Endothelial cell (in vitro differentiated cells): ENCODE measurements around the gene EFCAB11. TPM values are rescaled to one million over a fixed set of nuclear protein-coding genes. Genes with fewer than 3 reads are reported as not detected.

Source experiments
- DNase-seq: peaks from one replicate; pipeline ENCODE4 v3.0.0; 2021; ENCODE audit warnings: low spot score
- H3K27ac Mint-ChIP-seq: one replicate; pipeline ENCODE4 v1.8.0; 2021; ENCODE audit warnings: mixed read lengths, inconsistent platforms; ENCODE audit not compliant: unreplicated experiment
- H3K27me3 Mint-ChIP-seq: one replicate; pipeline ENCODE4 v1.8.0; 2021; ENCODE audit warnings: mild to moderate bottlenecking, moderate library complexity, mixed read lengths, inconsistent platforms; ENCODE audit not compliant: unreplicated experiment
- H3K36me3 Mint-ChIP-seq: one replicate; pipeline ENCODE4 v1.8.0; 2021; ENCODE audit warnings: mild to moderate bottlenecking, low read depth, mixed read lengths, inconsistent platforms; ENCODE audit not compliant: unreplicated experiment
- H3K4me1 Mint-ChIP-seq: one replicate; pipeline ENCODE4 v1.8.0; 2021; ENCODE audit warnings: mild to moderate bottlenecking, mixed read lengths, inconsistent platforms; ENCODE audit not compliant: unreplicated experiment
- H3K4me3 Mint-ChIP-seq: one replicate; pipeline ENCODE4 v1.8.0; 2021; ENCODE audit warnings: mild to moderate bottlenecking, mixed read lengths, inconsistent platforms; ENCODE audit not compliant: unreplicated experiment
- H3K9me3 Mint-ChIP-seq: one replicate; pipeline ENCODE4 v1.8.0; 2021; ENCODE audit warnings: mixed read lengths, inconsistent platforms; ENCODE audit not compliant: unreplicated experiment
- total RNA-seq: library from RNA; stranded (reverse); fragmentation: NEBNext Ultra II Directional; extraction: Animal tissue kit (Norgen Biotek cat#: 25700); gene quantifications from one replicate; pipeline ENCODE4 v1.2.1, GENCODE V29; 2021; ENCODE audit not compliant: unreplicated experiment
- TF ChIP-seq, protein P1 (sequence below): fragments of 200-600 bp; sonication (generic); IDR thresholded peaks from one replicate; pipeline ENCODE4 v1.5.0; 2021; ENCODE audit warnings: antibody characterized with exemption; ENCODE audit not compliant: unreplicated experiment

The EFCAB11 gene
- total RNA-seq, 1 donor from 2014 or later: 15.2 TPM

DNA sequence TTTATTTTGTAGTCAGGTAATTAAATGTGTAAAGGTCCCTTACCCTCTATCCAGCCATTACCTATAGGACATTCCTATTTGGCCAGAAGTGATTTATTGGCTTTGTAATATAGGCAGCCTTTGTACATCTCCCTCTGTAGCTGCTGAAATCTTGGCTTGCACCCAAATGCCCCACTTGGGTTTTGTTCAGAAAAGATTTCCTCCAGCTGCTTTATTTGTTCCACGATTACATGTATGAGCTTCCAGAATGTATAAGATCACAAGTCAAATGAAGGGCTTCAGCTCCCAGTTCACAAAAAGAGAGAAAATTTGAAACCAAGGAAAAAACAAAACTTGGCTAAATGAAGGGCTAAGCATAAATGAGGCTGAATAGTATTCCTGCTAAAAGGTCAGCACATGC is 103.4 kb downstream of the EFCAB11 start:
- H3K36me3 Mint-ChIP-seq: no peaks in the 10 kb centered on the region
- TF ChIP-seq, protein P1, sequence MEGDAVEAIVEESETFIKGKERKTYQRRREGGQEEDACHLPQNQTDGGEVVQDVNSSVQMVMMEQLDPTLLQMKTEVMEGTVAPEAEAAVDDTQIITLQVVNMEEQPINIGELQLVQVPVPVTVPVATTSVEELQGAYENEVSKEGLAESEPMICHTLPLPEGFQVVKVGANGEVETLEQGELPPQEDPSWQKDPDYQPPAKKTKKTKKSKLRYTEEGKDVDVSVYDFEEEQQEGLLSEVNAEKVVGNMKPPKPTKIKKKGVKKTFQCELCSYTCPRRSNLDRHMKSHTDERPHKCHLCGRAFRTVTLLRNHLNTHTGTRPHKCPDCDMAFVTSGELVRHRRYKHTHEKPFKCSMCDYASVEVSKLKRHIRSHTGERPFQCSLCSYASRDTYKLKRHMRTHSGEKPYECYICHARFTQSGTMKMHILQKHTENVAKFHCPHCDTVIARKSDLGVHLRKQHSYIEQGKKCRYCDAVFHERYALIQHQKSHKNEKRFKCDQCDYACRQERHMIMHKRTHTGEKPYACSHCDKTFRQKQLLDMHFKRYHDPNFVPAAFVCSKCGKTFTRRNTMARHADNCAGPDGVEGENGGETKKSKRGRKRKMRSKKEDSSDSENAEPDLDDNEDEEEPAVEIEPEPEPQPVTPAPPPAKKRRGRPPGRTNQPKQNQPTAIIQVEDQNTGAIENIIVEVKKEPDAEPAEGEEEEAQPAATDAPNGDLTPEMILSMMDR: no peak
- H3K27me3 Mint-ChIP-seq: no peaks in the 10 kb centered on the region
- H3K4me3 Mint-ChIP-seq: no peak overlapping the region
- no peak for DNase-seq
- H3K27ac Mint-ChIP-seq: no peak overlapping the region
- H3K9me3 Mint-ChIP-seq: no peaks in the 10 kb centered on the region
- H3K4me1 Mint-ChIP-seq: no peaks in the 10 kb centered on the region

GRCh38 chr14:89849931-89850330 is 104.6 kb downstream of the EFCAB11 start:
- Mint-ChIP-seq H3K4me3 (no peak overlapping the region), H3K27ac (no peak overlapping the region), H3K9me3 (no peaks in the 10 kb centered on the region), H3K4me1 (no peaks in the 10 kb centered on the region), H3K36me3 (no peaks in the 10 kb centered on the region), H3K27me3 (no peaks in the 10 kb centered on the region)
- DNase-seq: no peak
- TF ChIP-seq, protein P1: no peak

GRCh38 chr14:89848165-89848564 is 106.4 kb downstream of the EFCAB11 start:
- no peaks in the 10 kb centered on the region for H3K27me3 Mint-ChIP-seq
- no peaks in the 10 kb centered on the region for H3K36me3 Mint-ChIP-seq
- no peaks in the 10 kb centered on the region for H3K9me3 Mint-ChIP-seq
- H3K4me1 Mint-ChIP-seq: no peaks in the 10 kb centered on the region
- TF ChIP-seq, protein P1: no peak
- no peak overlapping the region for H3K4me3 Mint-ChIP-seq
- DNase-seq: no peak
- no peak overlapping the region for H3K27ac Mint-ChIP-seq

DNA sequence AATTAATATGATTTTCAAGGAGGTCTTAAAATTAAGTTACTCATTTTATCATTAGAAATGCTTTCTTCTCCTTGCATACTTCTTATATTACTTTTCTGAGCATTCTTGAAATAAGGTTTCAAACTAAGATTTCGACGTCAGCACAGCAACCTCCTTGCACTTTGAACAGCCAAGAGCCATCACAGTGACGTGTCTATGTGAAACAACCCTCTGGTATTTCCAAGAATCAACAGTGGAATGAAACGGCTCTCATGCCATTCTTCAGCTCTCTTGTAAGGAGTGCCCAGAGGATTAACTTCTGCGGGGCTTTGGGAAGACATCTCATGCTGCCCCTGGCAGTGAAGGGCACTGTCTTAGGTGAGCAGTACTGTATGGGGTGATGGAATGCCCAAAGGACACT is 109.2 kb downstream of the EFCAB11 start:
- TF ChIP-seq, protein P1: no peak
- H3K9me3 Mint-ChIP-seq: no peaks in the 10 kb centered on the region
- no peak for DNase-seq
- no peaks in the 10 kb centered on the region for H3K4me1 Mint-ChIP-seq
- H3K4me3 Mint-ChIP-seq: no peak overlapping the region
- H3K36me3 Mint-ChIP-seq: no peaks in the 10 kb centered on the region
- H3K27me3 Mint-ChIP-seq: peaks cover 2% of the 10 kb centered on the region
- no peak overlapping the region for H3K27ac Mint-ChIP-seq

GRCh38 chr14:89844508-89844907 is 110.0 kb downstream of the EFCAB11 start:
- Mint-ChIP-seq H3K4me1 (no peaks in the 10 kb centered on the region), H3K27me3 (peaks cover 2% of the 10 kb centered on the region), H3K4me3 (no peak overlapping the region), H3K9me3 (no peaks in the 10 kb centered on the region), H3K27ac (no peak overlapping the region), H3K36me3 (no peaks in the 10 kb centered on the region)
- TF ChIP-seq, protein P1: no peak
- no peak for DNase-seq
